HepG2 (cell line): ENCODE measurements around the gene TIMM10. TPM values are rescaled to one million over a fixed set of nuclear protein-coding genes. Genes with fewer than 3 reads are reported as not detected.

Experiments
- CEBPB ChIP-seq: IDR thresholded peaks from 2 replicates; pipeline ENCODE4 v1.6.1; 2011; ENCODE audit warnings: low read depth, low read length, improper control_type of control experiment, borderline replicate concordance
- FOXC1 ChIP-seq: sonication (generic); formaldehyde crosslinking; IDR thresholded peaks from 2 replicates; pipeline ENCODE4 v1.8.0; 2022; ENCODE audit warnings: mild to moderate bottlenecking, missing genetic modification reagents, borderline replicate concordance
- GABPA ChIP-seq, 2 experiments: IDR thresholded peaks; 2 replicates each; pipeline ENCODE4 v1.6.1; 2011 to 2016; ENCODE audit warnings: low read depth in 2 of 2, low read length in 1 of 2, missing biosample characterization in 1 of 2, missing genetic modification characterization in 1 of 2
- GATA4 ChIP-seq: sonication (generic); IDR thresholded peaks from 2 replicates; pipeline ENCODE4 v1.6.1; 2016; ENCODE audit warnings: antibody characterized with exemption, low read depth, borderline replicate concordance
- GTF2F1 ChIP-seq: fragments of 150-350 bp; IDR thresholded peaks from 2 replicates; pipeline ENCODE4 v1.6.1; 2014; ENCODE audit warnings: low read length
- HNRNPUL1 ChIP-seq: fragments of 200-400 bp; formaldehyde crosslinking; IDR thresholded peaks from 2 replicates; pipeline ENCODE4 v1.6.1; 2017; ENCODE audit warnings: low read depth, mild to moderate bottlenecking, low read length, moderate library complexity
- KLF11 ChIP-seq: IDR thresholded peaks from 2 replicates; pipeline ENCODE4 v1.6.1; 2016; ENCODE audit warnings: missing compliant biosample characterization
- POLR2A ChIP-seq, 2 experiments: IDR thresholded peaks; 2 replicates each; pipeline ENCODE4 v1.6.1; 2011; ENCODE audit warnings: low read depth in 2 of 2, low read length in 2 of 2, mild to moderate bottlenecking in 1 of 2, moderate library complexity in 1 of 2; ENCODE audit not compliant: insufficient read depth in 1 of 2
- RFX5 ChIP-seq: IDR thresholded peaks from 2 replicates; pipeline ENCODE4 v1.6.1; 2011; ENCODE audit warnings: low read depth, low read length, improper control_type of control experiment
- ZNF256 ChIP-seq: sonication (generic); formaldehyde crosslinking; conservative IDR thresholded peaks from 2 replicates; pipeline ENCODE4 v1.4.0; 2020; ENCODE audit warnings: missing genetic modification reagents
- ZNF317 ChIP-seq: sonication (generic); formaldehyde crosslinking; IDR thresholded peaks from 2 replicates; pipeline ENCODE4 v1.5.0; 2020; ENCODE audit warnings: mild to moderate bottlenecking, missing genetic modification reagents
- ZNF558 ChIP-seq: sonication (generic); formaldehyde crosslinking; IDR thresholded peaks from 2 replicates; pipeline ENCODE4 v1.9.0; 2022; ENCODE audit warnings: mild to moderate bottlenecking, missing genetic modification reagents, borderline replicate concordance
- polyA plus RNA-seq, 8 experiments: library from polyadenylated mRNA; depleted of rRNA in 3 of 8; stranded (reverse) in 7 of 8; unstranded in 1 of 8; fragments of >200 nt; fragmentation: Illumina TruSeq in 4 of 8; extraction: Trizol in 4 of 8; gene quantifications; 2 replicates each; pipeline versions ENCODE4 v1.2.1 to v1.2.3, GENCODE V29; 2011 to 2016; ENCODE audit warnings: low read depth in 4 of 8, missing spikeins in 1 of 8, mixed read lengths in 1 of 8; ENCODE audit not compliant: insufficient read depth in 1 of 8
- total RNA-seq, 5 experiments: library from RNA; depleted of rRNA; stranded (reverse); fragments of >200 nt; fragmentation: Illumina TruSeq; extraction: Trizol; gene quantifications; 2 replicates each; pipeline ENCODE4 v1.2.3, GENCODE V29; 2016; ENCODE audit warnings: low read depth in 1 of 5
- TF ChIP-seq, protein P1 (sequence below), 2 experiments: fragments of 450-650 bp in 1 of 2; sonication (generic) in 1 of 2; formaldehyde crosslinking in 1 of 2; IDR thresholded peaks; 2 replicates each; pipeline versions ENCODE4 v1.6.1 to v1.8.0; 2016 to 2022; ENCODE audit warnings: antibody characterized with exemption in 1 of 2, mild to moderate bottlenecking in 1 of 2, missing genetic modification reagents in 1 of 2
- TF ChIP-seq, protein P2 (sequence below): sonication (generic); formaldehyde crosslinking; conservative IDR thresholded peaks from 2 replicates; pipeline ENCODE4 v1.4.0; 2020; ENCODE audit warnings: mild to moderate bottlenecking, missing genetic modification reagents, moderate library complexity
- TF ChIP-seq, protein P3 (sequence below), 2 experiments: fragments of 450-650 bp in 1 of 2; sonication (generic) in 1 of 2; formaldehyde crosslinking; IDR thresholded peaks; 2 replicates each; pipeline versions ENCODE4 v1.5.0 to v1.8.0; 2020 to 2022; ENCODE audit warnings: mild to moderate bottlenecking in 1 of 2, missing genetic modification reagents in 1 of 2

The TIMM10 gene
- total and polyA plus RNA-seq, 2 of the 13 experiments (the other 11 are each of a cell fraction or from before 2014, with no cell fraction given) = 67.8 to 82.2 TPM

DNA sequence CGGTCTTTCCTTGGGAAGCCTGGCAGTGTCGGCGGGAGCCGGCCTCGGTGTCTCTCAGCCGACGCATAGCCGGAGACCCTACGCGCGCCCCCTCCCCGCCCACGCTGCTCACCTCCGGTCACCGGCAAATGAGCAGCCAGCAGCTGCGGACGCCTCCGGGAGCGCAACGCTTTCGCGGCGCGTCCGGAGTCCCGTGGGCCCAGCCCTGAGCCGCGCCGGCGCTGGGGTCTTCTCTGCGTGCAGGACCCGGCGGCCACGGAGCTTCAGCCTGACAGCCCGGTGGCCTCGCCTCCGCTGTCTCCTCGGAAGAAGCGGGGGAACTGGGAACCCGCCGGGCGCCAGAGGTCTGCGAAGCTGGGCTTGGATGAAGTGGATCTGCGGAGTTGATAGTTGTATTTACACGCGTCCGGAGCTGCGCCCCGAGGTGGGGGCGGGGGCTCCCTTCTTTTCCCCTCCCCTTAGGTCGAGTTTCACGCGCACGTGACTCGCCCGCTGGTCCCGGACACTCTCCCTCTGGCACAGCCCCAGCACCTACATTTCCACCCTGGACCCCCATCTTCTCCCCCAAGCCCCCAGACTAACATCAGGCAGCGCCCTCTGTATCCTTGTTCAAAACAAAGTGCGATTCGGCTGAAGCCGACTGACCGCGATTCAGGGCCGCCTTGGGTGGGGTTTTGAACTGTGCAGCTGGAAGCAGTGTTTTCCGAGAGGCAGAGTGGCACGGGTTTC is 15.1 kb downstream of the TIMM10 start, which contains the start of gene SLC43A1 (continued):
- TF ChIP-seq, protein P1, sequence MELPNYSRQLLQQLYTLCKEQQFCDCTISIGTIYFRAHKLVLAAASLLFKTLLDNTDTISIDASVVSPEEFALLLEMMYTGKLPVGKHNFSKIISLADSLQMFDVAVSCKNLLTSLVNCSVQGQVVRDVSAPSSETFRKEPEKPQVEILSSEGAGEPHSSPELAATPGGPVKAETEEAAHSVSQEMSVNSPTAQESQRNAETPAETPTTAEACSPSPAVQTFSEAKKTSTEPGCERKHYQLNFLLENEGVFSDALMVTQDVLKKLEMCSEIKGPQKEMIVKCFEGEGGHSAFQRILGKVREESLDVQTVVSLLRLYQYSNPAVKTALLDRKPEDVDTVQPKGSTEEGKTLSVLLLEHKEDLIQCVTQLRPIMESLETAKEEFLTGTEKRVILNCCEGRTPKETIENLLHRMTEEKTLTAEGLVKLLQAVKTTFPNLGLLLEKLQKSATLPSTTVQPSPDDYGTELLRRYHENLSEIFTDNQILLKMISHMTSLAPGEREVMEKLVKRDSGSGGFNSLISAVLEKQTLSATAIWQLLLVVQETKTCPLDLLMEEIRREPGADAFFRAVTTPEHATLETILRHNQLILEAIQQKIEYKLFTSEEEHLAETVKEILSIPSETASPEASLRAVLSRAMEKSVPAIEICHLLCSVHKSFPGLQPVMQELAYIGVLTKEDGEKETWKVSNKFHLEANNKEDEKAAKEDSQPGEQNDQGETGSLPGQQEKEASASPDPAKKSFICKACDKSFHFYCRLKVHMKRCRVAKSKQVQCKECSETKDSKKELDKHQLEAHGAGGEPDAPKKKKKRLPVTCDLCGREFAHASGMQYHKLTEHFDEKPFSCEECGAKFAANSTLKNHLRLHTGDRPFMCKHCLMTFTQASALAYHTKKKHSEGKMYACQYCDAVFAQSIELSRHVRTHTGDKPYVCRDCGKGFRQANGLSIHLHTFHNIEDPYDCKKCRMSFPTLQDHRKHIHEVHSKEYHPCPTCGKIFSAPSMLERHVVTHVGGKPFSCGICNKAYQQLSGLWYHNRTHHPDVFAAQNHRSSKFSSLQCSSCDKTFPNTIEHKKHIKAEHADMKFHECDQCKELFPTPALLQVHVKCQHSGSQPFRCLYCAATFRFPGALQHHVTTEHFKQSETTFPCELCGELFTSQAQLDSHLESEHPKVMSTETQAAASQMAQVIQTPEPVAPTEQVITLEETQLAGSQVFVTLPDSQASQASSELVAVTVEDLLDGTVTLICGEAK (IDR thresholded peaks at IDR 0.05) = no peak
- TF ChIP-seq, protein P1 (CRISPR knock-in tag; IDR thresholded peaks at IDR 0.05) = no peak
- TF ChIP-seq ZNF317 (CRISPR knock-in tag) (peak; percentile 34; the same call in 1 of the 2 replicates), HNRNPUL1 (no peak), ZNF558 (CRISPR knock-in tag) (no peak), GATA4 (no peak), CEBPB (no peak), POLR2A (IDR thresholded peaks at IDR 0.05; ENCODE audit: insufficient read depth in 1 of 2, low read depth in 2 of 2, low read length in 2 of 2) (peak in 1 of 2 experiments; percentile 75; a peak in 3 of 4 replicates), RFX5 (no peak), GABPA (IDR thresholded peaks at IDR 0.05; ENCODE audit: low read depth, low read length) (no peak), GABPA (CRISPR knock-in tag; IDR thresholded peaks at IDR 0.05; ENCODE audit: low read depth) (no peak), FOXC1 (CRISPR knock-in tag) (no peak), GTF2F1 (no peak), ZNF256 (CRISPR knock-in tag) (no peak; the same call in 1 of the 2 replicates), KLF11 (peak; percentile 50; the same call in 1 of the 2 replicates)
- TF ChIP-seq, protein P2, sequence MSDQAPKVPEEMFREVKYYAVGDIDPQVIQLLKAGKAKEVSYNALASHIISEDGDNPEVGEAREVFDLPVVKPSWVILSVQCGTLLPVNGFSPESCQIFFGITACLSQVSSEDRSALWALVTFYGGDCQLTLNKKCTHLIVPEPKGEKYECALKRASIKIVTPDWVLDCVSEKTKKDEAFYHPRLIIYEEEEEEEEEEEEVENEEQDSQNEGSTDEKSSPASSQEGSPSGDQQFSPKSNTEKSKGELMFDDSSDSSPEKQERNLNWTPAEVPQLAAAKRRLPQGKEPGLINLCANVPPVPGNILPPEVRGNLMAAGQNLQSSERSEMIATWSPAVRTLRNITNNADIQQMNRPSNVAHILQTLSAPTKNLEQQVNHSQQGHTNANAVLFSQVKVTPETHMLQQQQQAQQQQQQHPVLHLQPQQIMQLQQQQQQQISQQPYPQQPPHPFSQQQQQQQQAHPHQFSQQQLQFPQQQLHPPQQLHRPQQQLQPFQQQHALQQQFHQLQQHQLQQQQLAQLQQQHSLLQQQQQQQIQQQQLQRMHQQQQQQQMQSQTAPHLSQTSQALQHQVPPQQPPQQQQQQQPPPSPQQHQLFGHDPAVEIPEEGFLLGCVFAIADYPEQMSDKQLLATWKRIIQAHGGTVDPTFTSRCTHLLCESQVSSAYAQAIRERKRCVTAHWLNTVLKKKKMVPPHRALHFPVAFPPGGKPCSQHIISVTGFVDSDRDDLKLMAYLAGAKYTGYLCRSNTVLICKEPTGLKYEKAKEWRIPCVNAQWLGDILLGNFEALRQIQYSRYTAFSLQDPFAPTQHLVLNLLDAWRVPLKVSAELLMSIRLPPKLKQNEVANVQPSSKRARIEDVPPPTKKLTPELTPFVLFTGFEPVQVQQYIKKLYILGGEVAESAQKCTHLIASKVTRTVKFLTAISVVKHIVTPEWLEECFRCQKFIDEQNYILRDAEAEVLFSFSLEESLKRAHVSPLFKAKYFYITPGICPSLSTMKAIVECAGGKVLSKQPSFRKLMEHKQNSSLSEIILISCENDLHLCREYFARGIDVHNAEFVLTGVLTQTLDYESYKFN (CRISPR knock-in tag) = peak; percentile 20; the same call in 1 of the 2 replicates
- TF ChIP-seq, protein P3, sequence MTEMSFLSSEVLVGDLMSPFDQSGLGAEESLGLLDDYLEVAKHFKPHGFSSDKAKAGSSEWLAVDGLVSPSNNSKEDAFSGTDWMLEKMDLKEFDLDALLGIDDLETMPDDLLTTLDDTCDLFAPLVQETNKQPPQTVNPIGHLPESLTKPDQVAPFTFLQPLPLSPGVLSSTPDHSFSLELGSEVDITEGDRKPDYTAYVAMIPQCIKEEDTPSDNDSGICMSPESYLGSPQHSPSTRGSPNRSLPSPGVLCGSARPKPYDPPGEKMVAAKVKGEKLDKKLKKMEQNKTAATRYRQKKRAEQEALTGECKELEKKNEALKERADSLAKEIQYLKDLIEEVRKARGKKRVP (CRISPR knock-in tag; IDR thresholded peaks at IDR 0.05) = peak in 1 of 2 experiments; percentile 62; a peak in 2 of 4 replicates
